Breast epithelium (tissue), 4 donors: ENCODE data around the gene CREB1. TPM values are rescaled to one million over a fixed set of nuclear protein-coding genes. Genes with fewer than 3 reads are reported as not detected.

ENCODE experiments used
- DNase-seq, 2 donors: peaks; one replicate each; pipeline ENCODE4 v3.0.0-alpha.2; 2019; ENCODE audit warnings: low spot score in 2 of 2
- H3K27ac ChIP-seq, 2 donors: fragments of 200-600 bp; sonication (generic) in 1 of 2; one replicate each; pipeline ENCODE4 v1.5.1; 2016 to 2019; ENCODE audit warnings: mild to moderate bottlenecking in 1 of 2
- H3K27me3 ChIP-seq, 2 donors: fragments of 200-600 bp; sonication (generic) in 1 of 2; one replicate each; pipeline versions ENCODE4 v1.5.1 to v1.6.0; 2017 to 2019; ENCODE audit warnings: control low read depth in 1 of 2, mild to moderate bottlenecking in 1 of 2
- H3K36me3 ChIP-seq: fragments of 200-600 bp; one replicate; pipeline ENCODE4 v1.5.1; 2019
- H3K4me1 ChIP-seq, 2 donors: fragments of 200-600 bp; sonication (generic); one replicate each; pipeline ENCODE4 v1.5.1; 2016 to 2019; ENCODE audit warnings: control low read depth in 1 of 2
- H3K4me3 ChIP-seq, 3 donors: fragments of 200-600 bp; sonication (generic); 1 replicate in 2 of 3; 2 replicates in 1 of 3; pipeline ENCODE4 v1.5.1; 2016 to 2019; ENCODE audit warnings: mild to moderate bottlenecking in 3 of 3, moderate library complexity in 2 of 3
- H3K9me3 ChIP-seq, 2 donors: fragments of 200-600 bp; sonication (generic) in 1 of 2; one replicate each; pipeline ENCODE4 v1.5.1; 2016 to 2019; ENCODE audit warnings: control low read depth in 1 of 2
- POLR2A ChIP-seq: fragments of 450-650 bp; IDR thresholded peaks from one replicate; pipeline ENCODE4 v1.6.1; 2016; ENCODE audit warnings: antibody characterized with exemption, mild to moderate bottlenecking, moderate library complexity
- POLR2AphosphoS5 ChIP-seq, 3 donors: sonication (generic); formaldehyde crosslinking; IDR thresholded peaks; one replicate each; pipeline ENCODE4 v1.6.1; 2017; ENCODE audit warnings: antibody characterized with exemption in 3 of 3
- intact Hi-C: fragments of 100-400 bp; cut with DNase I; formaldehyde crosslinking; loops from one replicate; pipeline ENCODE4 v1.15.1; 2023; ENCODE audit warnings: low total_unique reads
- total RNA-seq, 3 donors: library from RNA; depleted of rRNA; stranded (reverse); fragments of >200 nt; gene quantifications; one replicate each; pipeline ENCODE4 v1.1.0, GENCODE V29; 2016
- TF ChIP-seq, protein P1 (sequence below), 3 donors: fragments of 450-650 bp; IDR thresholded peaks; one replicate each; pipeline ENCODE4 v1.5.1; 2016 to 2017; ENCODE audit warnings: antibody characterized with exemption in 3 of 3, mild to moderate bottlenecking in 3 of 3, moderate library complexity in 3 of 3

Gene CREB1
- total RNA-seq, 3 donors from 2014 or later: 45.6 to 81.5 (median 54.1) TPM

DNA sequence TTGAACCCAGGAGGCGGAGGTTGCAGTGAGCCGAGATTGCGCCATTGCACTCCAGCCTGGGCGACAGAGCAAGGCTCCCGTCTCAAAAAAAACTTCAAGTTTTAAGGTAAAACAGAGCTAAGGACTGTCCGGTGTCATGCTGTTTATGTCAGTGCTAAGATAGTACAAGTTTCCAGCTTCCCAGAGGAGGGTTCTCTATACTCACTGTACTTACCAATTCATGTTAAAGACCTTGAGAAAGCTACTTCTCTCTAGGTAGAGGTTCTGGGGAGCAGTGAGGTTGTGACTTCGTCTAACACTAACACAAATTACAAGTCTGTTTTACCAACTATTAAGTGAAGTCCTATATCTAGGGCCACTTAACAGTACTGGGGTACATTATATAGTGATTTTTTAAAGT lies 76.6 kb downstream of the CREB1 start:
- no peak for DNase-seq
- Histone ChIP-seq H3K9me3 (no peaks in the 10 kb centered on the region), H3K27me3 (no peaks in the 10 kb centered on the region), H3K4me3 (no peak overlapping the region), H3K4me1 (no peaks in the 10 kb centered on the region), H3K36me3 (no peaks in the 10 kb centered on the region), H3K27ac (no peak overlapping the region)
- intact Hi-C loops: no loop called here
- TF ChIP-seq POLR2A (no peak), POLR2AphosphoS5 (IDR thresholded peaks at IDR 0.05) (no peak)
- TF ChIP-seq, protein P1, sequence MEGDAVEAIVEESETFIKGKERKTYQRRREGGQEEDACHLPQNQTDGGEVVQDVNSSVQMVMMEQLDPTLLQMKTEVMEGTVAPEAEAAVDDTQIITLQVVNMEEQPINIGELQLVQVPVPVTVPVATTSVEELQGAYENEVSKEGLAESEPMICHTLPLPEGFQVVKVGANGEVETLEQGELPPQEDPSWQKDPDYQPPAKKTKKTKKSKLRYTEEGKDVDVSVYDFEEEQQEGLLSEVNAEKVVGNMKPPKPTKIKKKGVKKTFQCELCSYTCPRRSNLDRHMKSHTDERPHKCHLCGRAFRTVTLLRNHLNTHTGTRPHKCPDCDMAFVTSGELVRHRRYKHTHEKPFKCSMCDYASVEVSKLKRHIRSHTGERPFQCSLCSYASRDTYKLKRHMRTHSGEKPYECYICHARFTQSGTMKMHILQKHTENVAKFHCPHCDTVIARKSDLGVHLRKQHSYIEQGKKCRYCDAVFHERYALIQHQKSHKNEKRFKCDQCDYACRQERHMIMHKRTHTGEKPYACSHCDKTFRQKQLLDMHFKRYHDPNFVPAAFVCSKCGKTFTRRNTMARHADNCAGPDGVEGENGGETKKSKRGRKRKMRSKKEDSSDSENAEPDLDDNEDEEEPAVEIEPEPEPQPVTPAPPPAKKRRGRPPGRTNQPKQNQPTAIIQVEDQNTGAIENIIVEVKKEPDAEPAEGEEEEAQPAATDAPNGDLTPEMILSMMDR (IDR thresholded peaks at IDR 0.05): no peak

DNA sequence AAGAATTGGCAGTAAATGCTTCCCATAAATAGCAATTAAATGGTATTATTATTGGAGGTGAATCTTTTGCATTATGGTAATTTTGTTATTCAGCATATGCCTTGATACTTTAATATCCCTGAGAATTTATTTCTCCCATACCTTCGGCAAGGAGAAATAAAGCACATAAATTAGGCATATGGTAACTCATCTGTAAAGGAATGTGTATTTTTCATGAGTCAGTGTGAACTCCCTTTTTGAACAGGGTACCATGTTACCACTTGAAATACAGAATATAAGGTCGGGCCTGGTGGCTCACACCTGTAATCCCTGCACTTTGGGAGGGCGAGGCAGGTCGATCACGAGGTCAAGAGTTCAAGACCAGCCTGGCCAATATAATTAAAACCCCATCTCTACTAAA lies 77.1 kb downstream of the CREB1 start:
- intact Hi-C loops: no loop called here
- Histone ChIP-seq H3K9me3 (no peaks in the 10 kb centered on the region), H3K36me3 (no peaks in the 10 kb centered on the region), H3K27me3 (no peaks in the 10 kb centered on the region), H3K27ac (no peak overlapping the region), H3K4me3 (no peak overlapping the region), H3K4me1 (no peaks in the 10 kb centered on the region)
- TF ChIP-seq, protein P1 (IDR thresholded peaks at IDR 0.05): no peak
- TF ChIP-seq POLR2A: no peak
- no peak for TF ChIP-seq POLR2AphosphoS5 (IDR thresholded peaks at IDR 0.05)
- no peak for DNase-seq

- Histone ChIP-seq H3K9me3 (no peaks in the 10 kb centered on the region), H3K27me3 (no peaks in the 10 kb centered on the region), H3K27ac (no peak overlapping the region), H3K4me1 (no peaks in the 10 kb centered on the region), H3K4me3 (no peak overlapping the region), H3K36me3 (no peaks in the 10 kb centered on the region)
- TF ChIP-seq POLR2AphosphoS5 (IDR thresholded peaks at IDR 0.05): no peak
- TF ChIP-seq POLR2A: no peak
- TF ChIP-seq, protein P1 (IDR thresholded peaks at IDR 0.05): no peak
- DNase-seq: no peak
- intact Hi-C loops: no loop called here
Measured at GRCh38 chr2:207612714-207613113, 83.0 kb downstream of the CREB1 start.

GRCh38 chr2:207614824-207615223 lies 85.1 kb downstream of the CREB1 start:
- no peak overlapping the region for H3K27ac ChIP-seq
- intact Hi-C loops: loop anchor here (5.0 kb wide), 1 partner anchor 278 kb away; no protein-coding TSS in a partner anchor
- no peak for DNase-seq
- H3K4me1 ChIP-seq: no peaks in the 10 kb centered on the region
- H3K4me3 ChIP-seq: no peak overlapping the region
- H3K27me3 ChIP-seq: no peaks in the 10 kb centered on the region
- no peak for TF ChIP-seq POLR2A
- TF ChIP-seq, protein P1 (IDR thresholded peaks at IDR 0.05): no peak
- TF ChIP-seq POLR2AphosphoS5 (IDR thresholded peaks at IDR 0.05): no peak
- no peaks in the 10 kb centered on the region for H3K9me3 ChIP-seq
- no peaks in the 10 kb centered on the region for H3K36me3 ChIP-seq

DNA sequence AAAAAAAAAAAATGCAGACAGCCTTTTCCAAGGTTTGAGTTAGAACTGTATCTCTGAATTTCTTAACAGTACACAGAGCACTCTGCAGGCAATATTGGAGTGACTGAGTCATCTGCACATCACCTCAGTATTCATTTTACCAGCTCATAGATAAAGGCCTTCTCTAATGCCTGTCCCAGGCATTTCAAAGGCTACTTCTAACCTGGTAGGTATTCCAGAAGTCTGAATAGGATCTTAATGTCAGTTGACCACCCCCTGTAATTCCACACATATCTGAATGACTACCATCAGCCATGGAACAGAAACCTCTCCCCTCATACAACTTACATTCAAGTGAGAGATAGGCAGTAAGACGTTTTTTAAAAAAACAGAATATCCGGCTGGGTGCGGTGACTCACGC lies 86.4 kb downstream of the CREB1 start:
- Histone ChIP-seq H3K4me3 (no peak overlapping the region), H3K9me3 (no peaks in the 10 kb centered on the region), H3K27ac (peak overlapping the region in 1 of 2 donors; percentile 64), H3K36me3 (no peaks in the 10 kb centered on the region), H3K4me1 (no peaks in the 10 kb centered on the region), H3K27me3 (no peaks in the 10 kb centered on the region)
- intact Hi-C loops: loop anchor here (5.0 kb wide), 1 partner anchor 279 kb away; no protein-coding TSS in a partner anchor
- TF ChIP-seq, protein P1 (IDR thresholded peaks at IDR 0.05): no peak
- no peak for DNase-seq
